ENCODE data around the gene ALKBH5.

The ALKBH5 gene

DNA sequence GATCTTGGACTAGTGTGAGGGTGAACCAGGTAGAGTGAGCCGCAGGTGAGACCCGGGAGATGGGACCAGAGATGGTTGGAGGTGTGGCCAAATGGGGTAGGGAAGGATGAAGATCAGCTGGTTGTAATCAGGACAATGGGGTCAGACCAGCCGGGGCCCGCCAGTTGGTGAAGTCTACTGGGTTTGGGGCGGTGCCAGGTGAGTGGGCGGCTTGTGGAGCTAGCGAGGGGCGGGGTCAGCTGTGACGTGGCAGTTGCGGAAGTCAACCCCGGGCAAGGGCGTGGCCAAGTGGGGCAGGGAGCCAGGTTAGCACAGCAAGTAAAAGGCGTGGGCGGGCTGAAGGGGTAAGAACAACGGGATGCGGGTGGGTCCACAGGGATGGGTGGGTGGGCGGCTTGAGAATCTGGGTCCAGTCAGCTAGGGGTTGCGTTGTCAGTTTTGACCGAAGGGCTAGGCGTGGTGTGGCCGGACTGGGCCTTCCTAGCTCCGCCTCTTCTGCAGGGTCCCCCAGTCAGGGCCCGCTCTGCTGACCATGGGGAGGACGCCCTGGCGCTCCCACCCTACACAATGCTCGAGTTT, 25.5 kb upstream of the ALKBH5 start:
- DNase-seq (ENCODE audit: low spot score) = peak; percentile 54

DNA sequence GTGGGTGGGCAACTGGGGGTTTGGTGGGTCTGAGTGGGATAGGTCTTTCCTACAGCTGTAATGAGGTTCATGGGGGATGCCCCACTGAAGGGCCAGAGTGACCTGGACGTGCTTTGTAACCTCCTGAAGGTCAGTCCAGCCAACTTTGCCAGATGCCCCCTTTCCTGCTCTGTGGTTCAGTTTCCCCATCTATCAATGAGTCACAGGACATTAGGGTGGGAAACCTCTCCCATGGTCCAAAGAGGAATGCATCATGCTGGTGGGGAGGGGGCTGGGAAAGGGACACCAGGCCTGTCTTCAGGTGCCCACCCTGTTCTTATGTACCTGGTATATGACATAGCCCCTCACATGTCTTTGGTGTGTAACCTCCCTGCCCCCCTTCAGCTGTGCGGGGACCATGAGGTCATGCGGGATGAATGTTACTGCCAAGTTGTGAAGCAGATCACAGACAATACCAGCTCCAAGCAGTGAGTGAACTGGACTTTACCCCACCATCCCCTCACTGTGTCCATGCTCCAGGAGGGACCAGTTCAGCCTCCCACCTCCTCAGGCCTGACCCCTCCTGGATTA, 24.0 kb upstream of the ALKBH5 start:
- no peak for DNase-seq (ENCODE audit: low spot score)

DNA sequence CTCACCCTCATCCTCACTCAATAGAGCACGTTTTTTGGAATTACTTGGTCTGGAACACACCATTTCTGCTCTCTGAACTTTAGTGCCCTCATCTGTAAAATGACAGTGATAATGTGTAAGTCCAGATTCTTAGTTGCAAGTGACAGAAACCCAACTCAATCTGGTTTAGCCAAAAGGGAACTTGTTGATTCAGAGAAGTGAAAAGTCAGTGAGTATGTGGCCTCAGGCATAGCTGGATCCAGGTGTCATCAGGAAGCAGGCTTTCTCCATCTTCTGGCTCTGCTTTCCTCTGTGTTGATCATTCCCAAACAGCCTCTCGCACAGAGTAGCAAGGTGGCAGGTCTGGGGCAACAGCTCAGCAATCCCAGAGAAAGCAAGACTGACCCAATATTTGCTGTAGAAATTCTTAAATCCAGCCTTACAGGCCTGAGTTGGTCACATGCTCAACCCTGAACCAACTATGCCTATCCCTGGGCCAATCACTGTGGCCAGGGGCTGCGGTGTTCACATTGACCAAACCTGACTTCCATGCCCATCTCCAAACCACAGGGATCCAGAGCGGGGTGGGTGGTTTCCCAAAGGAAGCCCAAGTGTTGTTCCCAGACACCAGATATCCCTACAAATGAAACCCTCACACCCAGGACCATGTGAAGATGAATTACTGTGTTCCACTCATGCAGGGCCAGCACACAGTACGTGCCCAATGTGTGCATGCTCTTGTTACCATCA, 23.3 kb upstream of the ALKBH5 start:
- DNase-seq (ENCODE audit: low spot score) = no peak

DNA sequence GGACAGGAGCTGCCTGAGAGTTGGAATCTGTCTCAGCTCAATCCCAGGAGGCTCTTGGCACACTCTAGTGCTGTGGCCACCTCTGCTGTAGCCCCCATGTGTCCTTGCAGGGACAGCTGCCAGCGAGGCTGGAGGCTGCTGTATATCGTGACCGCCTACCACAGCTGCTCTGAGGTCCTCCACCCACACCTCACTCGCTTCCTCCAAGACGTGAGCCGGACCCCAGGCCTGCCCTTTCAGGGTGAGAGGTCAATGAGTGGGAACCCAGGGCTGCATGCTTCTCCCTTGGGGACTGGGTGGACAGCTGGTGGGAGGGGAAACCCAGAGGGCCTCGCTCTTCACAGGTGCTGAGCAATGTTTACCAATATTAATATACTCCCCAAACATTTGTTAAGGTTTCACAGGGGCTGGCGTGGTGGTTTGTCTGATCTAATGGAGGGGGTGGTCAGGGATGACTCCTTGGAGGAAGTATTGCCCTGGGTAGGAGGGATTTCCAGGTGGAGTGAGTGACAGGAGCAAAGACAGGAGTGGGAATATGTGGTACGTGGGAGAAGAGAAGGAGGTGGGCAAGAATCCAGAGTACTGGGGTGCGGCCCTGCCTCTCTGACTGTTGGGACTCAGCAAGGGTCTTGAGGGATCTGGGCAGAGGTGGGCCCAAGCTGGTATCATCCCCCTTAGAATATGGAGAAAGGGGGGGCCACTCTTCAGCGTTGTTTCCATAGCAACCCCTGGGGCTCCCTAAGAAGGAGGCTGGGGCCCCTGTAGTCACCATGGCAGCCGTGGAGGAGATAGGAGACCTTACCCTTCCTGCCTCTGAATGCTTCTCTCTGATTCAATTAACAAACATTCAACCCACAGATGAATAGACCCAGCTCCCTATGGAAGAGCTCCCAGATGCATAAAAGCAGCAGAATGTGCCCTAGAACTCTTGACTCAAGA, 22.2 kb upstream of the ALKBH5 start:
- DNase-seq (ENCODE audit: low spot score) = no peak

DNA sequence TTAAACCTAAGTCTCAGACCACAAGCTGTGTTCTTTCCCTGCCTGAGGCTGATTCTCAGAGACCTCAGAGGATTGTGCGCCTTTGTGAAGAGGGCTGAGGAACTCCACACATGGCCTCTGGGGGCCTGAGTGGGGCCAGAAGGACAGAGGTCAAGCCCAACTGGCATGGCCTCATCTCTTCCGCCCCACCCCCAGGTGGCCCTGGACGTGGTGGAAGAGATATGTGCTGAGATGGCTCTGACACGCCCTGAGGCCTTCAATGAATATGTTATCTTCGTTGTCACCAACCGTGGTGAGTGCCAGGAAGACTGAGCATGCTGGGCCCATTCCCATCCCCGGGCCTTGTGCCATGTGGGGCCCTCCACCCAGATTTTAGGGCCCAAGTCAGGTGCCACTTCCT, 20.1 kb upstream of the ALKBH5 start:
- DNase-seq (ENCODE audit: low spot score) = no peak

DNA sequence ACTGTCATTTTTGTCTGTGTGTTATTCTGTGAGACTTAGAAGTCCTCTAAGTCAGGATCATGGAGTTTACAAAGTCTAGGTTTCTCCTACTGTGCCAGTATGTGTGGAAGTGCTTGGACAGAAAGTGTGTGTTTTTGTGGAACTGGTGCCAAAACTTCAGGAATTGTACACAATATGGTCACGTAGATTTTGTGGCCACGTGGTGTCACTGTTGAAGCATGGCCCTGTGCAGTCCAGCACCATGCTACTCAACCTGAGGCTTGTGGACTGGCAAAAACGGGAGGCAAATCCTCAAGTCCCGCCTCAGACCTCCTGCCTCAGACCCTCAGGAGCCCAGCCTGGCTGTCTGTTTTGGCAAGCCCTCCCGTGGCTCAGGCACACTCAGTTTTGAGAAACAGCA, 16.7 kb upstream of the ALKBH5 start:
- DNase-seq (ENCODE audit: low spot score) = no peak

DNA sequence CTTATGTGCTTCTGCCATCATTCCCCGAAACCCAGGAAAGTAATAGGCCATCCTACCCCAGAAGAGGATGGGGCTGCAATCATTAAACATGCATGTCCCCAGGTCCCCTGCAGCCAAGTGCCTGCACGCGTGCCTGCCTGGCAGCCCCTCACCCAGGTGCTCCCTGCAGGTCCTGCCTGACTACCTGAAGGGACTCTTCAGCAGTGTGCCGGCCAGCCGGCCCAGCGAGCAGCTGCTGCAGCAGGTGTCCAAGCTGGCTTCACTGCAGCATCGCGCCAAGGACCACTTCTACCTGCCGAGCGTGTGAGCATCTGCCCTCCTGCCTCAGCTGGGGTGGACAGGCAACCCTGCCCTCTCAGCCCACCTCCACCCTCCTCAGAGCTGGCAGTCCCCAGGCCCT, 16.2 kb upstream of the ALKBH5 start:
- DNase-seq (ENCODE audit: low spot score) = no peak

DNA sequence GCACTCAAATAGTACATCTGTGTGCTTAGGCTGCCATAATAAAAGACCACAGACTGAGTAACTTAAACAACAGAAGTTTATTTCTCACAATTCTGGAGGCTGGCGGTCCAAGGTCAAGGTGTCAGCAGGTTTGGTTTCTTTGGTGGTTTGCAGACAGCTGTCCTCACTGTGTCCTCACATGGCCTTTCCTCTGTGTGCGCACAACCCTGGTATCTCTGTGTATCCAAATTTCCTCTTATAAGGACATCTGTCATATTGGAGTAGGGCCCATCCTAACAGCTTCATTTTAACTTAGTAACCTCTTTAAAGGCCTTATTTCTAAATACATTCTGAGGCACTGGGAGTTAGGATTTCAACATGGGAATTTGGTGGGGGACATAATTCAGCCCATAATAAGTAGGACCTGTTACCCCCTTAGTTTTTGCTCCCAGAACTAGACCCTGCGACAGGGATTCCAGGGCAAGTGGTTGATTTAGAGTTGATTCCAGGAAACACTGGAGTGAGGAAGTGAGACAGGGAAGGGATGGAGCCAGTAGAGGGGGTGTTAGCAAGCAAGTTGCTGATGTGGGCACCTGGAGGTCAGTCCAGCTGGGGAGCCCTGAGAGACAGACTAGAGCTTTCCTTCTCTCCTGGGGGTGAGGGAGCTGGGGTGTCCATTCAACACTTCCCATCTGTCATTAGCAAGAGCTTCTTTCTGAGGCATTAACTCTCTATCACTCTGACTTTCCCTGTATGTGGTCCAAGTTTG, 10.9 kb upstream of the ALKBH5 start:
- no peak for DNase-seq (ENCODE audit: low spot score)

DNA sequence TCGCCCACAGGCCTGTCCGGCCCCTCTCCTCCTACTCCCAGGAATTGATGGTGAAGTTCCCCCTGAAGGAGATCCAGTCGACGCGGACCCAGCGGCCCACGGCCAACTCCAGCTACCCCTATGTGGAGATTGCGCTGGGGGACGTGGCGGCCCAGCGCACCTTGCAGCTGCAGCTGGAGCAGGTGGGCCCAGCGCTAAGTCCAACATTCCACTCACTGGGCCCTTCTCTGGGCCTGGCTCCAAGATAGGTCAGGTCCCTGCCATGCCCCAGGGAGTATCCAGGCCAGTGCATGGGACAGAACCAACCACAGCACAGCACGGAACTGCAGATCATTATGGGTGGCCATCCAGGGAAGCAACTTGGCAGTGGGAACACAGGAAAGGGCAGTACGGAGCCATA, 9.9 kb upstream of the ALKBH5 start:
- DNase-seq (ENCODE audit: low spot score) = no peak

DNA sequence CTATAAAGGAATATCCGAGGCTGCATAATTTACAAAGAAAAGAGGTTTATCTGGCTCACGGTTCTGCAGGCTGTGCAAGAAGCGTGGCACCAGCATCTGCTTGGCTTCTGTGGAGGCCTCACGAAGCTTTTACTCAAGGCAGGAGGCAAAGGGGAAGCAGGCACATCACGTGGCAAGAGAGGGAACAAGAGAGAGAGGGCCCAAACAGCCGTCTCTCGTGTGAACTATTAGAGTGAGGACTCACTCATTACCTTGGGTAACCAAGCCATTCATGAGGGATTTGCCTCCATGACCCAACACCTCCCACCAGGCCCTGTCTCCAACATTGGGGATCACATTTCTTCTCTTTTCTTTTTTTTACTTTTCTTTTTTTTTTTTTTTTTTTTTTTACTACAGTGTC, 7.5 kb upstream of the ALKBH5 start:
- DNase-seq (ENCODE audit: low spot score) = peak; percentile 29

GRCh38 chr17:18177133-18177532, 6.5 kb upstream of the ALKBH5 start:
- DNase-seq (ENCODE audit: low spot score) = no peak

GRCh38 chr17:18177722-18178121, 5.9 kb upstream of the ALKBH5 start:
- no peak for DNase-seq (ENCODE audit: low spot score)

DNA sequence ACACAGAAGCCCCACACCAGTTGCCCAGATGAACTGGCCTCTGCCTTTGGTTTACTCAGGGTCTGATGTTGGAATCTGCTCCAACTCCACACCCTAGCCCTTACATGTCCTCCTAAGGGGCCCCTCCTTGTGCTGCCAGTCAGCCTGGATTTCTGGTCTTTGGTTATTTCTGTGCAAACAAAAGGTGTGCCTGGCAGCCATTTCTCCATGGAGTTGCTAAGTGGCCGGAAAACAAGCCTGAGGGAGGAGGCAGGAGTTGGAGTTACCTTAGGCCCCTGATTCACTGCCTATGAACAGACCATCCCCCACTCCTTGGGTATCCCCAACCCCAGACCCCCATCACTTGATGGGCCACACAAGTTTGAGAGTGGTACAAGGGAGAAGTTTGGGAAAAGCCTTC, 4.4 kb upstream of the ALKBH5 start:
- no peak for DNase-seq (ENCODE audit: low spot score)

GRCh38 chr17:18179804-18180203, 3.8 kb upstream of the ALKBH5 start:
- no peak for DNase-seq (ENCODE audit: low spot score)

GRCh38 chr17:18181358-18181757, 2.3 kb upstream of the ALKBH5 start:
- DNase-seq (ENCODE audit: low spot score) = no peak

DNA sequence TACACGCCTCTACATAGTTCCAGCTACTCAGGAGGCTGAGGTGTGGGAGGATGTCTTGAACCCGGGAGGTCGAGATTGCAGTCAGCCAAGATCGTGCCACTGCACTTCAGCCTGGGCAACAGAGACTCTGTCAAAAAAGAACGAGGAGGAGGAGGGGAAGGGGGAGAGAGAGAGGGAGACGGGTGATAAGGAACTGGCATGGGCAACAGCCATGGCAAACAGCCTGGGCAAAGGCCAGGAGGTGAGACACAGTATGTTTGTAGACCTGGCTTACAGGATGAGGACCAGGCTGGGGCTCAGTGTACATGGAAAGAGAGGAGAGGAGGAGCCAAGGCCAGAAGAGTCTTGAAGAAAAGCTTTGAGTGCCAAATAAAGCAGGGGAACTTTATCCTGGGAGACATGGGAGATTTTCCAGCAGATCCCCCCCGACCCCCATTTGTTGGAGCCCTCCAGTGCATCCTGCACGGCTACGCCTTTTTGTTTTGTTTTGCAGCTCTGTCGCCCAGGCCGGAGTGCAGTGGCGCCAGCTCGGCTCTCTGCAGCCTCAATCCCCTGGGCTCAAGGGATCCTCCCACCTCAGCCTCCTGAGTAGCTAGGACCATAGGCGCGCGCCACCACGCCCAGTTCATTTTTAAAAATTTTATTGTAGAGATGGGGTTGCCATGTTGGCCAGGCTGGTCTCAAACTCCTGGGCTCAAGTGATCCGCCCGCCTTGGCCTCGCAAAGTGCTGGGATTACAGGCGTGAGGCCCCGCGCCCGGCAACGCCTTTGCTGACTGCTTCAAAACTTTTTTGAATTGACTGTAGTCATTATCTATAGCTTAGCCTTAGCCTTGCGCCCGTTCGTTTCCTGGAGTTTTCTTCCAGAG, 1.3 kb upstream of the ALKBH5 start:
- peak; percentile 17 for DNase-seq (ENCODE audit: low spot score)

GRCh38 chr17:18182978-18183333, 672 bp upstream of the ALKBH5 start:
- DNase-seq (ENCODE audit: low spot score) = no peak

DNA sequence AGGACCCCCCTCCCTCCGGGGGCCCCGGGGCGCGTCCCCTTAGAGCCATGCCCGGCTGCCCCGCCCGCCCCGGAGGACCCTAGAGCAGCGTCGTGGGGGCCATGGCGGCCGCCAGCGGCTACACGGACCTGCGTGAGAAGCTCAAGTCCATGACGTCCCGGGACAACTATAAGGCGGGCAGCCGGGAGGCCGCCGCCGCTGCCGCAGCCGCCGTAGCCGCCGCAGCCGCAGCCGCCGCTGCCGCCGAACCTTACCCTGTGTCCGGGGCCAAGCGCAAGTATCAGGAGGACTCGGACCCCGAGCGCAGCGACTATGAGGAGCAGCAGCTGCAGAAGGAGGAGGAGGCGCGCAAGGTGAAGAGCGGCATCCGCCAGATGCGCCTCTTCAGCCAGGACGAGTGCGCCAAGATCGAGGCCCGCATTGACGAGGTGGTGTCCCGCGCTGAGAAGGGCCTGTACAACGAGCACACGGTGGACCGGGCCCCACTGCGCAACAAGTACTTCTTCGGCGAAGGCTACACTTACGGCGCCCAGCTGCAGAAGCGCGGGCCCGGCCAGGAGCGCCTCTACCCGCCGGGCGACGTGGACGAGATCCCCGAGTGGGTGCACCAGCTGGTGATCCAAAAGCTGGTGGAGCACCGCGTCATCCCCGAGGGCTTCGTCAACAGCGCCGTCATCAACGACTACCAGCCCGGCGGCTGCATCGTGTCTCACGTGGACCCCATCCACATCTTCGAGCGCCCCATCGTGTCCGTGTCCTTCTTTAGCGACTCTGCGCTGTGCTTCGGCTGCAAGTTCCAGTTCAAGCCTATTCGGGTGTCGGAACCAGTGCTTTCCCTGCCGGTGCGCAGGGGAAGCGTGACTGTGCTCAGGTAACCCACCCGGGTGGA, 759 bp downstream of the ALKBH5 start:
- DNase-seq (ENCODE audit: low spot score) = peak; percentile 53

- DNase-seq (ENCODE audit: low spot score) = peak; percentile 41
These were observed 1.8 kb downstream of the ALKBH5 start for GRCh38 chr17:18185391-18185790.

Data from globus pallidus (tissue), 1 donor.